ENCODE data around the gene SLC8A1.

The SLC8A1 gene

DNA sequence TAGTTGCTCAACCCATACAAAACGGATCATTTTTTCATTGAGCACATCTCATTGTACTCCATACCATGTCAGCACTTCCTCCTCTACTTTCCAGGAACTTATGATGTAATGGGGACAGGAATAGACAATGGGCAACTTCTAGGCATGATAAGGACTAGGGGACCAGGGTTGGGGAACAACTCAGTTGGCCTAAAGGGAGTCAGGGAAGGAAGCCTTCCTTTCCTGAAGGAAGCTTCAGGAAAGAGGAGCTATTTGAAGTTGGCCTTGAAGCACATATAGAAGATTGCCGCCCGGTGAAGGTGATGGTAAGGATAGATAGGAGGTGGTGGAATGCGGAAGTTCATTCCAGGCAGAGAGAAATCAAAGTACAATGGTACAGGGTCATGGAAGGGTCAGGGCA lies 283.9 kb downstream of the SLC8A1 start:
- DNase-seq (ENCODE audit: low read depth), result no peak
- no peak overlapping the region for H3K4me3 ChIP-seq (ENCODE audit: low read depth, low read length)
- TF ChIP-seq, protein P1, sequence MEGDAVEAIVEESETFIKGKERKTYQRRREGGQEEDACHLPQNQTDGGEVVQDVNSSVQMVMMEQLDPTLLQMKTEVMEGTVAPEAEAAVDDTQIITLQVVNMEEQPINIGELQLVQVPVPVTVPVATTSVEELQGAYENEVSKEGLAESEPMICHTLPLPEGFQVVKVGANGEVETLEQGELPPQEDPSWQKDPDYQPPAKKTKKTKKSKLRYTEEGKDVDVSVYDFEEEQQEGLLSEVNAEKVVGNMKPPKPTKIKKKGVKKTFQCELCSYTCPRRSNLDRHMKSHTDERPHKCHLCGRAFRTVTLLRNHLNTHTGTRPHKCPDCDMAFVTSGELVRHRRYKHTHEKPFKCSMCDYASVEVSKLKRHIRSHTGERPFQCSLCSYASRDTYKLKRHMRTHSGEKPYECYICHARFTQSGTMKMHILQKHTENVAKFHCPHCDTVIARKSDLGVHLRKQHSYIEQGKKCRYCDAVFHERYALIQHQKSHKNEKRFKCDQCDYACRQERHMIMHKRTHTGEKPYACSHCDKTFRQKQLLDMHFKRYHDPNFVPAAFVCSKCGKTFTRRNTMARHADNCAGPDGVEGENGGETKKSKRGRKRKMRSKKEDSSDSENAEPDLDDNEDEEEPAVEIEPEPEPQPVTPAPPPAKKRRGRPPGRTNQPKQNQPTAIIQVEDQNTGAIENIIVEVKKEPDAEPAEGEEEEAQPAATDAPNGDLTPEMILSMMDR (IDR thresholded peaks at IDR 0.05; ENCODE audit: insufficient read depth, low read depth, low read length, missing control alignments), result no peak

DNA sequence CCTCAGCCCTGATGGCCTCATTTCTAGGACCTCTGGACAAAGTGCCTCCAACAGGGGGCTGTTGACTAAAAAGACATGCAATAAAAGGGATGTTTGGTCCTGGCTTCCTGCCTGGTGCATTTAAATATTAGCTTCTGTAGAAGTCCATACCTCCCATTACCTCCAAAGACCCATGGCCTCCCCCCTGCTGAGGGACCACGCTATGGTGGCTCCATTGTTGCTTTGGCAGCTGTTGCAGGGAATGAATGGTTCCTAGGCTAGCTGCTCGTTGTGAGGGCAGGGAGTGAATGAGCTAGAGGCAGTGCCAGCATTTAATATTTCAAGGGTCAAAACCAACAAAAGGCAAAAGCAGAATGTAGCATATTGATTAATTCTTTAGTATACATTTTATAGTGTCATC lies 285.9 kb downstream of the SLC8A1 start:
- no peak for DNase-seq (ENCODE audit: low read depth)
- TF ChIP-seq, protein P1 (IDR thresholded peaks at IDR 0.05; ENCODE audit: insufficient read depth, low read depth, low read length, missing control alignments), result no peak

DNA sequence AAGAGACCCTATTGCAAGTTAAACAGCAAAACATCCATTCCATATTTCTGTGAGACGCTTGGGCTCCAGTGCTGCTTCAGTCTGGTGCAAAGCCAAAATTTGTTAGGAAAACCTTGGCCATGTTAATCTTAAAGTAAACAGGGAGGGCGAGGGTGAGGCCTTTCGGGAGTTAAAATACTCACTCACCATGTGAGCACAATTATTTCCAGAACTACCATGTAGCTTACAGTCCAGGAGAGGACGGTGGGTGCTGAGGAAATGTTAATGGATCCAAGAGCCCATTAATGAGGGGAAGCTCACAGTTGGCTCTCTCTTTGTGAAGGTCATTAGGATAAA lies 286.4 kb downstream of the SLC8A1 start:
- TF ChIP-seq, protein P1 (IDR thresholded peaks at IDR 0.05; ENCODE audit: insufficient read depth, low read depth, low read length, missing control alignments), result no peak
- no peak overlapping the region for H3K4me3 ChIP-seq (ENCODE audit: low read depth, low read length)
- no peak for DNase-seq (ENCODE audit: low read depth)

More for the DNA sequence above, 285.9 kb downstream of the SLC8A1 start:
- no peak overlapping the region for H3K4me3 ChIP-seq (ENCODE audit: low read depth, low read length)

DNA sequence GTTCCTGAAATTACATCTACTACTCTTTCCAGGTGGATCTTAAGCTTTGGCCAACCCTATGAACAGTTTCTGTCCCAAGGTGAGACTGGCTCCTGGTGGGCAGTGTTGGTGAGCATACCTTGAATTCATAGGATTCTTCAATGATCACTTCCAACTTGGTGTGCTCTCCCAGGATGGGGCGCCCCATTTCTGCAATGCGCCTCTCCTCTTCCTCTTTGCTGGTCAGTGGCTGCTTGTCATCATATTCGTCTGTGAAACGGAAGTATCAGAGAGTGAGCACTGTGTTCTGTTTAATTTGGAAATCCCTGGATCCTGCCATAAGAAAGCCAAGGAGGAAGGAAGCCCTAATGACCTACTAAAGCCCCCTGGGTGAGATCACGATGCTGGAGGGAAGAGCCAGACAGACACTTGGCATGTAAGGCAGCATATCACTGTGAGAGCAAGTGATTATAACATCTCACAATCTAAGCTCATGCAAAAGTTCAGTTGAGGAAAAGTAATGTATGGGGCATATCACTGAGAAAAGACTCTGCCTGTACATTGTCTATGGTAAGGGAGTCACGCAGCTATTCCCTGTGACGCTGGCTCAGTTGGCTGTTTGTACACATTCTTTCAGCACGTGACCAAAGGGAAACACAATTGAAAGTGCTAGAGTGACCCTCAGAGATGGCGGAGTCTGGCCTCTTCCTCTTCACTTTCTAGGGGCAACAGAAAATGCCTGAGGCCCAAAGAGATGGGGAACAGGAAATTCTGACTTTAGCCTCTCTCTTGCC lies 287.0 kb downstream of the SLC8A1 start:
- DNase-seq (ENCODE audit: low read depth), result no peak
- H3K4me3 ChIP-seq (ENCODE audit: low read depth, low read length), result no peak overlapping the region
- TF ChIP-seq, protein P1 (IDR thresholded peaks at IDR 0.05; ENCODE audit: insufficient read depth, low read depth, low read length, missing control alignments), result no peak

DNA sequence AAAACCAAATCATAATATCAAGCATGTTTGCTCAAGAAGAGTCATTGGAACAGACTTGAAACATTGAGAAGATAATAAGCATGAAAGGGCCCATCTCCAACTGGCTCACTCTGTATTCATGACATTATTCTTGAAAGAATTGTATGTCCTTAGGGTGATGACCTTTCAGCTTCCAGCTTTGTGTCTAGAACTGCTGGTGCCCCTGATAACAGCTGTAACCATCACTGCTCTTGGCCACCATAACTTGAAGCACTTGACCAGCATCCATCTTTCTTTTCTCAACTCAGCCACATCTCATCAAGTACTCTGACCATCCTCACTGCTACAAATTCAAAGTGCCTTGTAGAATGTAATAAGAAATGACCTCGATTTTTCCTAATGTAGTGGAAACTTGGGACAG lies 289.9 kb downstream of the SLC8A1 start:
- no peak for DNase-seq (ENCODE audit: low read depth)
- TF ChIP-seq, protein P1 (IDR thresholded peaks at IDR 0.05; ENCODE audit: insufficient read depth, low read depth, low read length, missing control alignments), result no peak

DNA sequence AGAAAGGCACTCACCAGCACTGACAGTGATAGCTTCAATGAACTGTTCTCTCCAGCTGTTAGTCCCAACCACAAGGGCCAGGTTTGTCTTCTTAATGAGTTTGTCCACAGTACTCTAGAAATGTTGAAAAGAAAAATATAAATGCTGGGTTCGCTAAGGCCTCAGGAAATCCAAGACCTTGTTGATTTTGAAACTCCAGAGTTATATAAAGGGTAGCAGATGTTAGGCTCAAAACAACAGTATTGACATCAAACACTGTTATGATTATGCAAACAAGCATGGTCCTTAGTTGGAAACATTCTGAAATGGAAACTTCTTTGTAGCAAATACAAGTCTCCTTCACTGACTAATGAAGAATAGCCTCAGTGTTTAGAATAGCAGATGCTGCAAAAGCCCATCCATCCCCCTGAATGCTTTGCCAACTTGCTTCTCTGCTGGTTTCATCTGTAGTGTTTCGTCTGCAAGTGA lies 291.1 kb downstream of the SLC8A1 start:
- DNase-seq (ENCODE audit: low read depth), result peak; percentile 5
- H3K4me3 ChIP-seq (ENCODE audit: low read depth, low read length), result no peak overlapping the region
- TF ChIP-seq, protein P1 (IDR thresholded peaks at IDR 0.05; ENCODE audit: insufficient read depth, low read depth, low read length, missing control alignments), result no peak

More for the DNA sequence above, 289.9 kb downstream of the SLC8A1 start:
- no peak overlapping the region for H3K4me3 ChIP-seq (ENCODE audit: low read depth, low read length)

DNA sequence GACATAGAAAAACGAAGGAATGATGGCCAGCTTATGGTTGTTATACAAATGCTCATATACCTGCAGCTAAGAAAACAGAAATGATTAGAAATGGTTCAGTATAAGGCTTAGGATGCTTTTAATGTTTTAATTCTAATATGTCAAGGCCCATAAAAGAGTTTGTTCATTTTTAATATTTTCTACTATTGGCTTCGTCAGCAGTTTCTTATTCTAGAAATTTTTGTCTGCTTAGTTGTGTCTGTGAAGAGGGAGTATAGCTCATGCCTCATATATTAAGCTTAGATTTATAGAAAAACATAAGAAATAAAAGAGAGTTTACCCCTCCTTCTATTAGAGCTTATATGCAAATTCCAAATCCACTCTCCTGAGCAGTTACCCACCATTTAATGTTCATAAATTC lies 292.6 kb downstream of the SLC8A1 start:
- H3K4me3 ChIP-seq (ENCODE audit: low read depth, low read length), result no peak overlapping the region
- no peak for DNase-seq (ENCODE audit: low read depth)
- TF ChIP-seq, protein P1 (IDR thresholded peaks at IDR 0.05; ENCODE audit: insufficient read depth, low read depth, low read length, missing control alignments), result no peak
